IPS DF 6.9 (cell line): ENCODE data around the gene KRT79.

Source experiments
- DNase-seq: peaks from one replicate; pipeline ENCODE4 v3.0.0-alpha.2; 2013; ENCODE audit warnings: low read depth, low spot score
- H3K27ac ChIP-seq: one replicate; pipeline ENCODE4 v1.5.1; 2013; ENCODE audit warnings: low read length, control low read depth
- H3K27me3 ChIP-seq: 2 replicates; pipeline ENCODE4 v1.6.1; 2013; ENCODE audit warnings: mild to moderate bottlenecking, low read length; ENCODE audit not compliant: control insufficient read depth, insufficient read depth
- H3K36me3 ChIP-seq: 2 replicates; pipeline ENCODE4 v1.6.1; 2013; ENCODE audit warnings: low read length; ENCODE audit not compliant: control insufficient read depth, insufficient read depth
- H3K4me1 ChIP-seq: 2 replicates; pipeline ENCODE4 v1.6.1; 2013; ENCODE audit warnings: low read length; ENCODE audit not compliant: control insufficient read depth, insufficient read depth
- H3K4me3 ChIP-seq: 2 replicates; pipeline ENCODE4 v1.5.1; 2013; ENCODE audit warnings: mild to moderate bottlenecking, low read length
- H3K9me3 ChIP-seq: 2 replicates; pipeline ENCODE4 v1.6.1; 2013; ENCODE audit warnings: low read length, inconsistent platforms; ENCODE audit not compliant: control insufficient read depth, insufficient read depth
- WGBS: extraction: QIAGEN DNeasy Blood & Tissue Kit; methylation state at CpG from one replicate; pipeline ENCODE4 v1.1.7; 2013; ENCODE audit warnings: mixed read lengths, missing lambda C conversion rate; ENCODE audit not compliant: insufficient read length, insufficient coverage; 5-methylcytosine and 5-hydroxymethylcytosine counted together

KRT79 gene

DNA sequence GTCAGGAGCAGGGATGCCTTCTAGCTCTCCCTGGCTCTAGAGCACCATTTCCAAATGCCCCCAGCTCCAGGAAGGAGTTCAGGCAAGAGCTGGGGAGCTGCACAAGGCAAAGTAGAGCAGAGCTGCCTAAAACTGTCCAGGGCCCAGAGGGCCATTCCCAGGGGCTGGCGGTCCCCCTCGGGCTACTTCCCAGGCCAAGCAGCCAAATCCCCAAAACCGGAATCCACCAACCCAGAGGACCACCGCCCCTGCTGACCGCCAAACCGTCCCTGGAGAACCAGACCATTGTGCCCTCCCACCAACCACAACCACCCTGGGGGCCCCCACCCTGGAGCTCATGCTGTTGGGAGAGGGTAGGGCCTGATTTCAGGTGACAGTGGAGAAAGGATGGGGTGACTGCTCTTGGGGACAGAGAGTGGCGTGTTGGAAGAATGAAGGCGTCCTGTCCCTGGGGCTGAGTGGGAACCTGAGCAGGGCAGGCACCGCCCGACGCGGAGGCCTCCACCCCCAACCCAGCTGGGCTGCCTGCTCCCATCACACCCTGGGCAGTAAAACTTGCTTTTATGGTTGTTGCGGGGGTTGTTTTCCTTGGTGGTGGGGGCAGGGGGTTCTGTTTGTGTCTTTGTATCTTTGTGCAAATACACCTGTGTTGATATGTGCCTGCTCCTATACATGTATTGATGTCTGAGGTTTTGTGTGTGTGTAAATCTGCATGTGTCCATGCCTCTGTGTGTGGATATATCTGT, 38.7 kb upstream of the KRT79 start:
- Histone ChIP-seq H3K27ac (no peak overlapping the region), H3K27me3 (no peaks in the 10 kb centered on the region; the same call in 1 of the 2 replicates), H3K4me1 (peaks cover under 1% of the 10 kb centered on the region; the same call in 1 of the 2 replicates), H3K36me3 (no peaks in the 10 kb centered on the region), H3K4me3 (no peak overlapping the region), H3K9me3 (no peaks in the 10 kb centered on the region)
- WGBS, result no CpG with 5 or more reads among the region's 13 CpGs
- no peak for DNase-seq

GRCh38 chr12:52871291-52872039, 37.4 kb upstream of the KRT79 start:
- Histone ChIP-seq H3K4me1 (peaks cover 3% of the 10 kb centered on the region; the same call in 1 of the 2 replicates), H3K9me3 (no peaks in the 10 kb centered on the region), H3K27ac (no peak overlapping the region), H3K36me3 (no peaks in the 10 kb centered on the region), H3K27me3 (no peaks in the 10 kb centered on the region; the same call in 1 of the 2 replicates), H3K4me3 (no peak overlapping the region)
- WGBS, result no CpG with 5 or more reads among the region's 9 CpGs
- no peak for DNase-seq

GRCh38 chr12:52870361-52871290, 36.5 kb upstream of the KRT79 start:
- Histone ChIP-seq H3K9me3 (no peaks in the 10 kb centered on the region), H3K27me3 (no peaks in the 10 kb centered on the region; the same call in 1 of the 2 replicates), H3K4me3 (no peak overlapping the region), H3K27ac (no peak overlapping the region), H3K36me3 (no peaks in the 10 kb centered on the region), H3K4me1 (peaks cover 3% of the 10 kb centered on the region; the same call in 1 of the 2 replicates)
- no CpG with 5 or more reads among the region's 14 CpGs for whole genome bisulfite sequencing
- DNase-seq, result no peak

DNA sequence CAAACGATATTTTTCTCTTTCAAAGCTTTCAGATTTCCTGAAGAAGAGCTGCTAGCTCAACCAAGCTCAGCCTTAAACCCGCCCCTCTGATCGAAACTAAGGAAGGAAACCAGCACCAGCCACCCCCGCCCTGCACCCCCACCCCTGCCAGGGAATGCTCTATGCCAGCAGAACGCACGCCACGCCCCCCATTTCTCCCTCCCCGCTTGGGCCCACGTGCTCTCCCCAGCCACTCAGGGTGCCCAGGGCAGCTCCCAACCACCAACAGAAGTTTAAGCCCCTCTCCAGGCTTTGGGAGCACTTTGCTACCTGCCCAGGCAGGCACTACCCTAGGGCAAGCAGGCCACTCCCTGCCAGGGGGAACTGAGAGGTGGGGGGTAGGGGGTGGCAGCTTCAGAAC, 33.5 kb upstream of the KRT79 start:
- Histone ChIP-seq H3K27ac (no peak overlapping the region), H3K4me3 (no peak overlapping the region), H3K36me3 (no peaks in the 10 kb centered on the region), H3K27me3 (no peaks in the 10 kb centered on the region), H3K4me1 (peaks cover 3% of the 10 kb centered on the region; the same call in 1 of the 2 replicates), H3K9me3 (no peaks in the 10 kb centered on the region)
- no peak for DNase-seq
- WGBS, result no CpG with 5 or more reads among the region's 9 CpGs

GRCh38 chr12:52867152-52867551, 33.0 kb upstream of the KRT79 start:
- Histone ChIP-seq H3K4me3 (no peak overlapping the region), H3K36me3 (no peaks in the 10 kb centered on the region), H3K27me3 (no peaks in the 10 kb centered on the region), H3K27ac (no peak overlapping the region), H3K9me3 (no peaks in the 10 kb centered on the region), H3K4me1 (peaks cover 3% of the 10 kb centered on the region; the same call in 1 of the 2 replicates)
- no CpG with 5 or more reads among the region's 5 CpGs for WGBS
- DNase-seq, result no peak

GRCh38 chr12:52865090-52865944, 31.2 kb upstream of the KRT79 start:
- peak; percentile 82 for DNase-seq
- Histone ChIP-seq H3K4me1 (peaks cover 3% of the 10 kb centered on the region; the same call in 1 of the 2 replicates), H3K36me3 (no peaks in the 10 kb centered on the region), H3K9me3 (no peaks in the 10 kb centered on the region), H3K27me3 (no peaks in the 10 kb centered on the region), H3K27ac (no peak overlapping the region), H3K4me3 (no peak overlapping the region)
- no CpG with 5 or more reads among the region's 10 CpGs for WGBS

- Histone ChIP-seq H3K27ac (no peak overlapping the region), H3K4me1 (no peaks in the 10 kb centered on the region), H3K27me3 (no peaks in the 10 kb centered on the region), H3K4me3 (no peak overlapping the region), H3K9me3 (no peaks in the 10 kb centered on the region), H3K36me3 (no peaks in the 10 kb centered on the region)
- no CpG with 5 or more reads among the region's 2 CpGs for WGBS
- no peak for DNase-seq
Observed at GRCh38 chr12:52862023-52862422, 27.9 kb upstream of the KRT79 start.

DNA sequence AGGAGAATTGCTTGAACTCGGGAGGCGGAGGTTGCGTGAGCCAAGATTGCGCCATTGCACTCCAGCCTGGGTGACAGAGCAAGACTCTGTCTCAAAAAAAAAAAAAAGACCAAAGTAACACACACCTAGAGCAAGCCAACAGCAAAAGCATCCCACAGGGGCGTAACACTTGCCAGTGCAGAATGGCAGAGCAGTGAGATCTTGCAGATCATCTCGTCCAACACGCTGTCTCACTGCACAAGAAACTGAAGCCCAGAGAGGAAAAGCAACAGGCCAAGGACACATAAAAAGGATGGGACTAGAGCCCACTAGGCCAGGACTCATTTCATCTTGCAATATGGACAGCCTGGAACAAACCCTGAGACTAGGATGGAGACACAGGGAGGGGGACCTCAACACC, 27.4 kb upstream of the KRT79 start:
- no peaks in the 10 kb centered on the region for H3K36me3 ChIP-seq
- no peak overlapping the region for H3K4me3 ChIP-seq
- H3K9me3 ChIP-seq, result no peaks in the 10 kb centered on the region
- H3K27me3 ChIP-seq, result no peaks in the 10 kb centered on the region
- no CpG with 5 or more reads among the region's 7 CpGs for WGBS
- H3K4me1 ChIP-seq, result no peaks in the 10 kb centered on the region
- no peak overlapping the region for H3K27ac ChIP-seq
- no peak for DNase-seq

DNA sequence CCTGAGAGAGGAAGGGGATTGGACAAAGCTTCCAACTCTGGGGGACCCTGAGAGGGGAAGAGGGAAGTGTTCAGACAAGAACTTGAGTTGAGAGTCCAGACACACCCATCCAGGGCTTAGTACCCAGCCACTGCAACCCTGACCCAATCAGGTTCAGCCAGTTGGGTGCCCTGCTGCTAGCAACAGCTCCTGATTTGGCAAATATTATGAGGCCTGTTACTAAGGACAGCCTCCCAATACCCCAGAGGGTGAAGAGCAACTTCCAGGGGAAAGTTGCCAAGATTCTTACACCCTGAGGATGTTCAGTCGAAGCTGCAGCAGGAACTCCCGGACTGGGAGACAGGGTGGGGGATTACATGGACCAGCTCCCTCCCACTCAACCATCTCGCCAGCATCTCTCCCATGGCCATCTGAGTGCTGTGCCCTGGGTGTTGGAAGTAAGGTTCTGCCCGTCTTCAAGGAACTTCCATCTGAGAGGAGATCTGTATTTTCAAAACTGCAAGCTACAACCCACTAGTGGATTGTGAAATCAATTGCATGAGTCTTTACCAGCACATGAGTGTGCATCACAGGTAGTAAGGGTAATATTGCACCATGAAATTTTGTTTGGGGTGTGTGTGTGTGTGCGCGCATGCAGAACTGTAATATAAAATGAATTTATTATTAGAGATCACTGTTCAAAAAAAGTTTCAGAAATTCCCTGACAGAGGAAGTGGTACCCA, 26.2 kb upstream of the KRT79 start:
- no peaks in the 10 kb centered on the region for H3K27me3 ChIP-seq
- no peaks in the 10 kb centered on the region for H3K4me1 ChIP-seq
- H3K36me3 ChIP-seq, result no peaks in the 10 kb centered on the region
- H3K9me3 ChIP-seq, result no peaks in the 10 kb centered on the region
- DNase-seq, result no peak
- no peak overlapping the region for H3K4me3 ChIP-seq
- WGBS, result no CpG with 5 or more reads among the region's 6 CpGs
- no peak overlapping the region for H3K27ac ChIP-seq
